ENCODE measurements around the gene IGBP1.
"Not testable (repeated sequence)": the region's sequence is repeated elsewhere in the genome, so short reads cannot be mapped to it uniquely, and the experiment has no call there.

Gene IGBP1

DNA sequence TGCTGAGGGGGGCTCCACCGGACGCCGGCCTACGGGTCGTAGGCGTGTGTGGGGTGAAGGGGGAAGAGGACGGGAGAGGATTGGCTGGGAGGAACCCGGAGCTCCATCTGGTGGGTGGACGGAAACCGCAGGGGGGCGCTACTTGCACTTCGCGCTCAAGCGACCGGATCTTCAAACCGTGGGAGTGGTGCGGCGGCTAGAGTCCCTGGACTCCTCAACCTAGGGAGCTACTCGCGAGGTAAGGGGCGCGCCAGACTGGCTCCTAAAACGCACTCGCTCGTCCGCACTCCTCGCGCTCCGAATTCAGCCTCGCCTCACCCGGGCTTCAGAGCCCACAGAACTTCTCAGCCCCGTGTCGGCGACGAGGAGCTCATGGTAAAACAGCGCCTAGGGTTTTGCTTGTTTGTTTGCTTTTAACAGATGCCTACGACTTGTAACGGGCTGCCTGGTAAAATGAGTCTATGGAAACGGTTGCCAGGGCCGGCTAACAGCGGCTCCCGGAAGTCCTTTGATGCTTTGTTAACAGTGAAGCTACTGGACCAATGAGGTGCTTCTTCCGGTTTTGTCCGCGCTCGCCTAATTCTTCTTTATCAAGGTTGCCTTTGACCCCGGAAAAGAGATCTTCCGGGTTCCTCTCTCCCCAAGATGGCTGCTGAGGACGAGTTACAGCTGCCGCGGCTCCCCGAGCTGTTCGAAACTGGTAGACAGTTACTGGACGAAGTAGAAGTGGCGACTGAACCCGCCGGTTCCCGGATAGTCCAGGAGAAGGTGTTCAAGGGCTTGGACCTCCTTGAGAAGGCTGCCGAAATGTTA is at the start of gene IGBP1:
TSS of gene IGBP1 (plus strand) at position 145 of the 813 bp plus-strand sequence. CDS start at position 646, 501 bp downstream.
- peak within 1 kb of the TSS; percentile 86 to 88 for H3K9ac ChIP-seq (ENCODE audit: low read depth in 1 of 2, low read length in 2 of 2)
- peak within 1 kb of the TSS; percentile 87 for H3K27ac ChIP-seq (ENCODE audit: low read depth, low read length)
- no peaks in the 10 kb centered on the region for H3K9me3 ChIP-seq (ENCODE audit: control insufficient read depth in 1 of 2, low read length in 2 of 2)
- H3K27me3 ChIP-seq (ENCODE audit: control insufficient read depth in 1 of 2, insufficient read depth in 2 of 2, low read length in 2 of 2), result no peaks in the 10 kb centered on the region
- H3K36me3 ChIP-seq (ENCODE audit: control insufficient read depth in 1 of 2, insufficient read depth in 2 of 2, low read length in 2 of 2), result no peaks in the 10 kb centered on the region
- H3K4me1 ChIP-seq (ENCODE audit: control insufficient read depth in 1 of 2, insufficient read depth in 2 of 2, low read length in 2 of 2), result peaks cover 4 to 27% of the 10 kb centered on the region in 2 donors
- H3K4me3 ChIP-seq (ENCODE audit: low read depth in 1 of 2, low read length in 2 of 2), result peak within 1 kb of the TSS; percentile 89 to 95

DNA sequence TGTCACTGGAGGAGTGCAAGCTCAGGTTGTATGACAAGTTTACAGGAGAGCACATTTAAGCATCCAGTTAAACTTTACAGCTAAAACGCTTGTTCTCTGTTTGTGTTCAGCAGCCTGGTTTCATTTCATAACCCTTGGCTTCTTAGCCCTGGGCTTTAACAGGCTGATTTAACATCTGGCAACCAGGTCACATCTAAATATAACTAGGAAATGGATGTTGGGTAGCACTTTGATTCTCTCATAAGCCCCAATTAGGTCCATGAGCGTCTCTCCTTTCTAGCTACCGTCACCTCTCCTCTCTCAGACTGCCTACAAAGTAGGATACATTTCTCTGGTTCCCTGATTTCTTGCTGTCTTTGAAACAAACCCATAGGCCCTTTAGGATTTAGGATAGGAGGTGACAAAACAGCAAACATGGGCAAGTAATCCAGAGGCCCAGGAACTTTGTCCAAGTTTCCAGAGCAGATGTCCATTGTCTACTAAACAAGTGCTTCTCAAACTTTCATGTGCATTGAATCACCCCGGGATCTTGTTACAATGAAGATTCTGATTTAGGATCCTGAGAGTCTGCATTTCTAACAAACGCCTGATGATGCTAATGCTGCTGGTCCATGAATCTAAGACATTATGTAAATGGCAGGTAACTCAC is 48.5 kb upstream of the IGBP1 start:
- no peak overlapping the region for H3K27ac ChIP-seq (ENCODE audit: low read depth, low read length)
- H3K4me1 ChIP-seq (ENCODE audit: control insufficient read depth in 1 of 2, insufficient read depth in 2 of 2, low read length in 2 of 2), result no peaks in the 10 kb centered on the region
- H3K4me3 ChIP-seq (ENCODE audit: low read depth in 1 of 2, low read length in 2 of 2), result no peak overlapping the region
- H3K9me3 ChIP-seq (ENCODE audit: control insufficient read depth in 1 of 2, low read length in 2 of 2), result no peaks in the 10 kb centered on the region
- no peaks in the 10 kb centered on the region for H3K27me3 ChIP-seq (ENCODE audit: control insufficient read depth in 1 of 2, insufficient read depth in 2 of 2, low read length in 2 of 2)
- H3K9ac ChIP-seq (ENCODE audit: low read depth in 1 of 2, low read length in 2 of 2), result no peak overlapping the region
- H3K36me3 ChIP-seq (ENCODE audit: control insufficient read depth in 1 of 2, insufficient read depth in 2 of 2, low read length in 2 of 2), result no peaks in the 10 kb centered on the region

DNA sequence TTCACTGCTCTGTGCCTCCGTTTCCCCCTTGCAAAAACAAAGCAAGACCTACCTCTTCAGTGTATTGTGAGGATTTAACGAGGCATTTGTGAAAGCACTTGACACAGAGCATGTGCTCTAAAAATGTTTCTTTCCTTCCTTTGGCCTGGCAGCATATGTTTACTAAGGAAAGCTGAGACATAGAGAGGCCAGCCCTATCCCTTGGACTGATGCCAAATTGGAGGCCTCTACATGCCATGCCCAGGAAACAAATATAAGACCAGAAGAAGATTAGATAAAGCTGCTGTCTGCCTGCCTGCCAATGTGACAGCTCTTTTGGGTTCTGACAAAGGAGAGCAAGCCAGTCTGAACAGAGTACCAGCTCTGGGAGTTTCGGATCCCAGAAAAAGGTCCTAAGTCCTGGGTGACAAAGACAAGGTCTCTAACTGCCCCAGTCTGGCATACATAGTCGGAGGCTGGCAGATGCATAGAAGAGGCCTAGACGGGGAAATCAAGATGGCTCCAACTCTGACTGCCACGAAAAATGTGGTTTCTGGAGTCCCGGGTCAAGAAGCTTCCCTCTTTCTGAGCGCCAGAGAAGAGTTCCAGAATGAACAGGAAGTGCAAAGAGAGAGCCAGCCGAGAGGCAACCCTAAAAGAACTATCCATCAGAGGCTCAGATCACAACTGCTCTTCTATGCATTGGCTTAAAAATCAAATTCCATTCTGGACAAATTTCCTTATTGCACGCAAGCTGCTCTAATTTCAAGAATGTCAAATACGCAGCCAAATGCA is 45.2 kb upstream of the IGBP1 start:
- no peak overlapping the region for H3K4me3 ChIP-seq (ENCODE audit: low read depth in 1 of 2, low read length in 2 of 2)
- no peaks in the 10 kb centered on the region for H3K9me3 ChIP-seq (ENCODE audit: control insufficient read depth in 1 of 2, low read length in 2 of 2)
- no peak overlapping the region for H3K27ac ChIP-seq (ENCODE audit: low read depth, low read length)
- no peak overlapping the region for H3K9ac ChIP-seq (ENCODE audit: low read depth in 1 of 2, low read length in 2 of 2)
- H3K27me3 ChIP-seq (ENCODE audit: control insufficient read depth in 1 of 2, insufficient read depth in 2 of 2, low read length in 2 of 2), result no peaks in the 10 kb centered on the region
- H3K4me1 ChIP-seq (ENCODE audit: control insufficient read depth in 1 of 2, insufficient read depth in 2 of 2, low read length in 2 of 2), result no peaks in the 10 kb centered on the region
- H3K36me3 ChIP-seq (ENCODE audit: control insufficient read depth in 1 of 2, insufficient read depth in 2 of 2, low read length in 2 of 2), result no peaks in the 10 kb centered on the region

DNA sequence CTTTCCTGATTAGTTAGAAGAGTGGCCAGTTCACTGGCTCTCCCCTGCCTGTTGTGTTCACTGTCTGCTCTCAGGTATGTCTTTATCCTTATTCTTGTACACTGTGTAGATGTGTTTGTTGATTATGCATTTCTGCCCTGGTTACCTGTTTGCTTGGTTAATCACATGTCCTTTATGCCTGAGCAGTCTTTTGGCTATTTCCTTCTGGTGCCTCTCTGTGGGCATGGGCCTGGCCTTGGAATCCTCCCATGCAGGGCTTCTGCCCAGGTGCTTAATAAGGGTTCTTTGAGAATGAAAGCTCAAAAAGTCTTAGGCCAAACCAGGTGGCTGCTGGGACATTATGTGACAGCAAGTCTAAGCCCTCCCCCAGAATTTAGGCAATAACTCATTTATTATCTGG is 44.5 kb upstream of the IGBP1 start:
- Histone ChIP-seq H3K36me3 (ENCODE audit: control insufficient read depth in 1 of 2, insufficient read depth in 2 of 2, low read length in 2 of 2) (no peaks in the 10 kb centered on the region), H3K27me3 (ENCODE audit: control insufficient read depth in 1 of 2, insufficient read depth in 2 of 2, low read length in 2 of 2) (no peaks in the 10 kb centered on the region), H3K27ac (ENCODE audit: low read depth, low read length) (no peak overlapping the region), H3K4me3 (ENCODE audit: low read depth in 1 of 2, low read length in 2 of 2) (no peak overlapping the region), H3K9ac (ENCODE audit: low read depth in 1 of 2, low read length in 2 of 2) (no peak overlapping the region), H3K9me3 (ENCODE audit: control insufficient read depth in 1 of 2, low read length in 2 of 2) (no peaks in the 10 kb centered on the region), H3K4me1 (ENCODE audit: control insufficient read depth in 1 of 2, insufficient read depth in 2 of 2, low read length in 2 of 2) (no peaks in the 10 kb centered on the region)

DNA sequence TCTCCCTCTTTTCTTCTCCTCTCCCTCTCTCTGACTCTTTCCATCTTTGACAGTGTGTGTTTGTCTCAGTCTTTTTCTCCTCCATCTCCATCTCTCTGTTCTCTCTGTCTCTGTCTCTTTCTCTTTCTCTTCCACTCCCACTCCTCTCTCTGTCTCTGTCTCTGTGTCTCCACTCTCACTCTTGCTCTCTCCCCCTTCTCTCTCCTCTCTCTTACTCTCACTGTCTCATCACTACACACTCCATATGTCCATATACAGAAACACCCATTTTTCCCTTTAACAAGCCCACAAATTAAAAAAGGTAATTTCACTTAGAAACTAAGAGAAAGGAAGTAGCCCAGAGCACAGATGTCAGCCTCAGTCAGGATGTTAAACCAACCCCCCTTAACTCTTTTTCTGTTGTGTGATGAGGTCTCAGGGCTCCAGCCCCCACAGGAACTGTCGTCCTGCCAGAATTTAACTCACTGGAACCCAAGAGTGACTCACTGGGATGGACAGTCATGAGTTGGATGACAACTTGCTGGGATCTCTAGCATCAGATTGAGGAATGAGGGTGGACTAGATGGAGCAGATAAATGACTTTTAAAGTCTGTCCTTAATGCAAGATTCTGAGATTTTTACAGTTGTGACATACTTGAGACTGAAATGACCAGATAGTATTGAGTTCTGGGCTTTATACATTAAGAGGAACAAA is 43.5 kb upstream of the IGBP1 start:
- Histone ChIP-seq H3K27me3 (ENCODE audit: control insufficient read depth in 1 of 2, insufficient read depth in 2 of 2, low read length in 2 of 2) (no peaks in the 10 kb centered on the region), H3K9me3 (ENCODE audit: control insufficient read depth in 1 of 2, low read length in 2 of 2) (no peaks in the 10 kb centered on the region), H3K4me3 (ENCODE audit: low read depth in 1 of 2, low read length in 2 of 2) (no peak overlapping the region), H3K9ac (ENCODE audit: low read depth in 1 of 2, low read length in 2 of 2) (no peak overlapping the region), H3K36me3 (ENCODE audit: control insufficient read depth in 1 of 2, insufficient read depth in 2 of 2, low read length in 2 of 2) (no peaks in the 10 kb centered on the region), H3K27ac (ENCODE audit: low read depth, low read length) (no peak overlapping the region), H3K4me1 (ENCODE audit: control insufficient read depth in 1 of 2, insufficient read depth in 2 of 2, low read length in 2 of 2) (no peaks in the 10 kb centered on the region)

DNA sequence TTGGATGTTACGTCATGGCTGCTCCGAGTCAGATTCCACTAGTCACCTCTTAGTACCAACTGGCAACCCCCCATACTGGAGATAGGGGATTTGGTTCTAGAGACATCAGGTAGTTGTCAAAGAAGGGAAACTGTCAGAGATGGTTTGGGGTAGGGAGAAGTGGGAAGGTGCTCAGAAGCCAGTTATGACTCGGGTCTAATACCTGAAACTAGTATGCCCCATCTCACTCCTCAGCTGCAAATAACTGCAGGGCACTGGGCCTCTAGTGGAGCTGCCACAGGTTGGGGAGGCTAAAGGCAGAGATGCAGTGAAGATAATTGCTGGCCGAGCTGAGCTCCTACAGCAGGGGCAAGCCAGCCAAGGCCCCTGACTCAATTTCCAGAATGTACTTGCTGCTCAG is 41.0 kb upstream of the IGBP1 start:
- Histone ChIP-seq H3K27ac (ENCODE audit: low read depth, low read length) (no peak overlapping the region), H3K27me3 (ENCODE audit: control insufficient read depth in 1 of 2, insufficient read depth in 2 of 2, low read length in 2 of 2) (no peaks in the 10 kb centered on the region), H3K36me3 (ENCODE audit: control insufficient read depth in 1 of 2, insufficient read depth in 2 of 2, low read length in 2 of 2) (no peaks in the 10 kb centered on the region), H3K4me3 (ENCODE audit: low read depth in 1 of 2, low read length in 2 of 2) (no peak overlapping the region), H3K4me1 (ENCODE audit: control insufficient read depth in 1 of 2, insufficient read depth in 2 of 2, low read length in 2 of 2) (no peaks in the 10 kb centered on the region), H3K9ac (ENCODE audit: low read depth in 1 of 2, low read length in 2 of 2) (no peak overlapping the region), H3K9me3 (ENCODE audit: control insufficient read depth in 1 of 2, low read length in 2 of 2) (no peaks in the 10 kb centered on the region)

DNA sequence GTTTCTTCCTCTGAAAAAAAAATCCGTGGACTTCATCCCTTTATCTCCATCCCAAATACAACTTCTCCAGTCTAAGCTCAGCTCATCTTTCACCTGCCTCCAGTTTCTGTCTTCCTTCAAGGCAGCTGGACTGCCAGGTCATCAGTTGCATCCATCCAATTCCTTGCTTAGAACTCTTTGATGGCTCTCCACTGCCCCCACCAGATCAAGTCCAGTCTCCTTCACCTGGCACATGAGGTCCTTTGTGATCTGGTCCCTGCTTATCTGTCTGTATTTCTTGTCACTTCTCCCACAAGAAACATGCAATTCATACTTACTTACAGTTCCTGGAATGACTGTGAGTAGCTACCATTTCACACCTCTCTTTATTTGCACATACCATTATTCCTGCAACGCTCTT is 37.2 kb upstream of the IGBP1 start:
- Histone ChIP-seq H3K27me3 (ENCODE audit: control insufficient read depth in 1 of 2, insufficient read depth in 2 of 2, low read length in 2 of 2) (no peaks in the 10 kb centered on the region), H3K36me3 (ENCODE audit: control insufficient read depth in 1 of 2, insufficient read depth in 2 of 2, low read length in 2 of 2) (no peaks in the 10 kb centered on the region), H3K9ac (ENCODE audit: low read depth in 1 of 2, low read length in 2 of 2) (no peak overlapping the region), H3K4me3 (ENCODE audit: low read depth in 1 of 2, low read length in 2 of 2) (no peak overlapping the region), H3K27ac (ENCODE audit: low read depth, low read length) (no peak overlapping the region), H3K9me3 (ENCODE audit: control insufficient read depth in 1 of 2, low read length in 2 of 2) (no peaks in the 10 kb centered on the region), H3K4me1 (ENCODE audit: control insufficient read depth in 1 of 2, insufficient read depth in 2 of 2, low read length in 2 of 2) (no peaks in the 10 kb centered on the region)

DNA sequence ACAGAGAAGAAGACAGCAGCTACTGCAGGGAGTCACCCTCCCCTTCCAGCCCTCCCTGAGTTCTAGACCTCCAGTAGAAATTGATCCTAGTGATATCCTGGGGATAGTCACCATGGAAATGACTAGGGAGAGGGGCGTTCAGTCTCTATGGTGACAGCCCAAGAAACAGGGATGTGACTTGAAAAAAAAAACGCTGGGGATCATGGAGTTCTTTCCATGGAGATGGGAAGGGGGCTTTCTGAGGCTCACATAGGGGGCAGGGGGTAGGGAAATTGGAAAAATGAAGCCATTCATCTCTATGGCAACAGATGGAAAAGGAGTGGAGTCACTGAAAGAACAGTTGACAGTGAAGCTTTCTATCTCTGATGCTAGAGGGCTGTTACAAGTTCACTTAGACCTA is 28.0 kb upstream of the IGBP1 start:
- no peaks in the 10 kb centered on the region for H3K4me1 ChIP-seq (ENCODE audit: control insufficient read depth in 1 of 2, insufficient read depth in 2 of 2, low read length in 2 of 2)
- no peak overlapping the region for H3K9ac ChIP-seq (ENCODE audit: low read depth in 1 of 2, low read length in 2 of 2)
- H3K36me3 ChIP-seq (ENCODE audit: control insufficient read depth in 1 of 2, insufficient read depth in 2 of 2, low read length in 2 of 2), result no peaks in the 10 kb centered on the region
- no peak overlapping the region for H3K27ac ChIP-seq (ENCODE audit: low read depth, low read length)
- H3K4me3 ChIP-seq (ENCODE audit: low read depth in 1 of 2, low read length in 2 of 2), result no peak overlapping the region
- H3K9me3 ChIP-seq (ENCODE audit: control insufficient read depth in 1 of 2, low read length in 2 of 2), result no peaks in the 10 kb centered on the region
- H3K27me3 ChIP-seq (ENCODE audit: control insufficient read depth in 1 of 2, insufficient read depth in 2 of 2, low read length in 2 of 2), result no peaks in the 10 kb centered on the region

DNA sequence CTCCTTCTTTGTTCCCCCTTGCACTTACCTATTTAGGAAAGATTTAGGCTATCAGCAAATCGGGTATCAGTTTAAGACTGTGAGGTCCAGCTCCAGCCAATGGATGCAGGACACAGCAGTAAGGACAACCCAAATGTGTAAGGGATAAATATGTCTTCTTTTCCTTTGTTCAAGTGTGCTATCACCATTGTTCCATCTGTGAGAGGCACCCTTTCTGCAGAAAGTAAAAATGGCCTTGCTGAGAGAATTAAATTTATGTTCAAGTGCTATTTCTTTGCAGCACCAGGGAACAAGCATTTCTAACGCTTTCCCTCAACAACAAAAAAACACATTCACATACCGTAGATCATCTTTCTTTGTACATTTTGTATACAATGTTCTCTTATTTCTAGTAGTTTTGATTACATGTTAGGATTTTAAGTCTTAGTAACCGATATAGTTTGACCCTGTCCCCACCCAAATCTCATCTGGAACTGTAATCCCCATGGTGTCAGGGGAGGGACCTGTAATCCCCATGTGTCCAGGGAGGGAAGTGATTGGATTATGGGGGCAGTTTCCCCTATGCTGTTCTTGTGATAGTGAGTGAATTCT is 21.7 kb upstream of the IGBP1 start:
- H3K4me3 ChIP-seq (ENCODE audit: low read depth in 1 of 2, low read length in 2 of 2); H3K9me3 ChIP-seq (ENCODE audit: control insufficient read depth in 1 of 2, low read length in 2 of 2); H3K27ac ChIP-seq (ENCODE audit: low read depth, low read length); H3K9ac ChIP-seq (ENCODE audit: low read depth in 1 of 2, low read length in 2 of 2); H3K36me3 ChIP-seq (ENCODE audit: control insufficient read depth in 1 of 2, insufficient read depth in 2 of 2, low read length in 2 of 2); H3K27me3 ChIP-seq (ENCODE audit: control insufficient read depth in 1 of 2, insufficient read depth in 2 of 2, low read length in 2 of 2); H3K4me1 ChIP-seq (ENCODE audit: control insufficient read depth in 1 of 2, insufficient read depth in 2 of 2, low read length in 2 of 2): not testable (repeated sequence)
